GM13977 (cell line): ENCODE results near the gene PRDM12.

ENCODE experiments used
- DNase-seq: peaks from one replicate; pipeline ENCODE4 v3.0.0; 2012; ENCODE audit warnings: low spot score
- CTCF ChIP-seq: IDR thresholded peaks from 2 replicates; pipeline ENCODE4 v1.5.1; 2012; ENCODE audit warnings: mild to moderate bottlenecking, control low read depth; ENCODE audit not compliant: insufficient read depth; ENCODE audit errors: extremely low read depth, missing control alignments
- in situ Hi-C: fragments of 300-500 bp; cut with MboI; formaldehyde crosslinking; loops from one replicate; pipeline ENCODE4 v1.12.0; 2022; ENCODE audit warnings: low sequenced_read_pairs, low pct_unique_long_range_greater_than_20kb, mixed read lengths, inconsistent platforms; ENCODE audit not compliant: unreplicated experiment

The PRDM12 gene

DNA sequence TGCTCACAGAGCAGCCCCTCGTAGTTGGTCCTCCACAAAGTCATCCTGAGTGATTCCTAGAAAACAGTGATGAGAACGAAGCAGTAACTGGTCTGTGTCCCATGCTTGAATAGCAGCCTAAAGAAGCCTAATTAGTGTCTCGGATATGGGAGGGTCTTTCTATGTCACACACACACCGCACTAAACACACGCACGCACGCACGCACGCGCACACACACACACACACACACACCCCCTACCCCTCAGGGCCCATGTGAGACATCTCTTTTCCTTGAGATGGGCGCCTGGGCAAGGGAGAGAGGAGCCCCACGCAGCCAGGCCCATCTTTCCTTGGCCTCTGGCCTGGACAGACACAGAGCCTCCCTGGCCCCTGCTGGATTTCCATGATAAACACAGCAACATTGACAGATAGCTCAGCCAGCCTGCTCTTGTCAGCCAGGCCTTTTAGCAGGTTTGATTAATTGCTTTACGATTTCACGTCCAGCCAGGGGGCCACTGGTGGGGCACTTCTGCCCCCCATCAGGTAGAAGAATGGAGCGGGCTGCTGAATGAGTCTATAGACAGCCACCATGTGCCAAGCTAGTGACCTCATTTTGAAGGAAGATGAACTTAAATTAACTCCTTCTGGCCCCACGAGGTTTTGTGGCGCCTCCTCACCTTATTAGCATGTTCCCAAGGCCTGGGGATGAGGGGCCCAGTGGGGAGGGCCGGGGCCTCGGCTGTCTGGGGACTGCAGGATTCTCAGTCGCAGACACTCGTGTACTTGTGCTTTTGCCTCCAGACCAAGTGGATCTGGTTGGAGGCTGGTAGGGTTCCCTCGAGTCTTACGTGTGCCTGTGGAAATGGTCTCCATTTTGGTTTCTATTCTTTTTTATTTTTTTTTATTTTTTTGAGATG, 36.2 kb upstream of the PRDM12 start:
- TF ChIP-seq CTCF = no peak
- in situ Hi-C loops = no loop called here
- DNase-seq = no peak

- no peak for DNase-seq
- in situ Hi-C loops = no loop called here
- no peak for TF ChIP-seq CTCF
Measured at GRCh38 chr9:130629443-130630070, 34.8 kb upstream of the PRDM12 start.

GRCh38 chr9:130630071-130630450, 34.3 kb upstream of the PRDM12 start:
- DNase-seq = no peak
- in situ Hi-C loops = no loop called here
- TF ChIP-seq CTCF = no peak

DNA sequence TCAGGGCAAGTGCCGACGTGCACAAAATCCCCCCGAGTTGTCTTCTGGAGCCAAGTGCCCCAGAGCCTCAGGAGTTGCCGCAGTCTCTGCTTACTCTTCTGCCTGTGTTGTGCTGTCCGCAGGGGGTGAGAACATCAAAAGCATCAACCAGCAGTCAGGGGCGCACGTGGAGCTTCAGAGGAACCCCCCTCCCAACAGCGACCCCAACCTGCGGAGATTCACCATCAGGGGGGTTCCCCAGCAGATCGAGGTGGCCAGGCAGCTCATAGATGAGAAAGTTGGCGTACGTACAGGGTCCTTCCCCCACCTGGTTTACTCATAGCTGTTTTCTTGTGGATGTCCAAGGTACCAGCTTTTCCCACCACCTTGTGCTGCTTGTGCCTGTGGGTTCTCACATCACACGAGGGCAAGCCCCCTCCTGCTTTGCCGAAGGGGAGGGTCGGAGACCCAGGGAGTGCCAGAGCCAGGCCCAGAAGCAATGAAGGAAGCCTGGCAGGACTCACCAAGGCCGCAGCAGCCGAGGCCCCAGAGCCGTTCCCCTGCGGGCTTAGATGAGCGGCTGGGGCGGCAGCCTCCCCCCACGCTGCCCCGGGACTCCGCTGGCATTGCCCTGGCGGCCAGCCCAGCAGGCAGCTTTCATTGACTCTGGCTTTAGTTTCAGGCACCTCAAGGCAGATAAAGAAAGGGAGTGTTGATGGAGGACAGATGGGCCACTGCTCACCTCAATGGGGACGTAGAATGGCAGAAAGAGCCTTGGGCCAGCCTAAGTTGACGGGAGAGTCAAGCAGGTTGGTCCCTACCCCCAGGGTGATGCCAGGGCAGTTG, 33.7 kb upstream of the PRDM12 start:
- DNase-seq = no peak
- in situ Hi-C loops = no loop called here
- TF ChIP-seq CTCF = no peak

- TF ChIP-seq CTCF = no peak
- DNase-seq = no peak
- in situ Hi-C loops = no loop called here
Measured at GRCh38 chr9:130631331-130632080, 32.9 kb upstream of the PRDM12 start.
